Measurements from ENCODE around the gene PDCL2. TPM values are rescaled to one million over a fixed set of nuclear protein-coding genes. Genes with fewer than 3 reads are reported as not detected.

PDCL2 gene
- total and polyA plus RNA-seq, 2 donors from 2014 or later, result not detected

- H3K4me3 ChIP-seq (ENCODE audit: low read length in 3 of 3), result peak within 1 kb of the TSS; percentile 27 to 47 (median 28)
- TF ChIP-seq CTCF (IDR thresholded peaks at IDR 0.05; ENCODE audit: borderline replicate concordance, extremely low read depth, insufficient read depth), result no peak
- DNase-seq (peak; percentile 56 to 76 (median 68)), FAIRE-seq (no peak)
- no peaks in the 10 kb centered on the region for H3K36me3 ChIP-seq (ENCODE audit: control insufficient read depth in 2 of 3, insufficient read depth in 3 of 3, low read length in 3 of 3)
- peaks cover 8% of the 10 kb centered on the region for H3K27me3 ChIP-seq (ENCODE audit: control insufficient read depth, insufficient read depth, low read length)
- intact Hi-C loops (cut with DNase I), result no loop called here
- H3K27ac ChIP-seq (ENCODE audit: low read depth in 2 of 2, low read length in 2 of 2), result no peak within 1 kb of the TSS
- H3K4me1 ChIP-seq (ENCODE audit: control insufficient read depth in 2 of 3, insufficient read depth in 2 of 3, low read depth in 1 of 3, low read length in 3 of 3), result peaks cover 0 to 7% (median 3%) of the 10 kb centered on the region in 3 donors
- peaks cover 0 to under 1% (median 0%) of the 10 kb centered on the region in 3 donors for H3K9me3 ChIP-seq (ENCODE audit: control insufficient read depth in 2 of 3, insufficient read depth in 1 of 3, low read length in 3 of 3)
- H3K9ac ChIP-seq (ENCODE audit: low read length in 3 of 3), result peak within 1 kb of the TSS in 1 of 3 donors; percentile 21
Measured at GRCh38 chr4:55635741-55636655, 44.0 kb upstream of the PDCL2 start, which contains the start of gene NMU. Gene NMU, minus strand, starts transcription at chr4:55636298. Its CDS starts 106 bp downstream, at chr4:55636192.

GRCh38 chr4:55635282-55635681, 43.2 kb upstream of the PDCL2 start:
- TF ChIP-seq CTCF (IDR thresholded peaks at IDR 0.05; ENCODE audit: borderline replicate concordance, extremely low read depth, insufficient read depth), result no peak
- peaks cover 8% of the 10 kb centered on the region for H3K27me3 ChIP-seq (ENCODE audit: control insufficient read depth, insufficient read depth, low read length)
- no peak for FAIRE-seq

GRCh38 chr4:55634417-55635128, 42.5 kb upstream of the PDCL2 start:
- H3K36me3 ChIP-seq (ENCODE audit: control insufficient read depth in 2 of 3, insufficient read depth in 3 of 3, low read length in 3 of 3), result no peaks in the 10 kb centered on the region
- peaks cover 0 to 4% (median 0%) of the 10 kb centered on the region in 3 donors for H3K9me3 ChIP-seq (ENCODE audit: control insufficient read depth in 2 of 3, insufficient read depth in 1 of 3, low read length in 3 of 3)
- H3K4me3 ChIP-seq (ENCODE audit: low read length in 3 of 3), result no peak overlapping the region
- H3K4me1 ChIP-seq (ENCODE audit: control insufficient read depth in 2 of 3, insufficient read depth in 2 of 3, low read depth in 1 of 3, low read length in 3 of 3), result peaks cover 0 to 7% (median 3%) of the 10 kb centered on the region in 3 donors
- intact Hi-C loops (cut with DNase I), result no loop called here
- TF ChIP-seq CTCF (IDR thresholded peaks at IDR 0.05; ENCODE audit: borderline replicate concordance, extremely low read depth, insufficient read depth), result no peak
- H3K27me3 ChIP-seq (ENCODE audit: control insufficient read depth, insufficient read depth, low read length), result peaks cover 8% of the 10 kb centered on the region
- FAIRE-seq (no peak), DNase-seq (no peak)
- H3K27ac ChIP-seq (ENCODE audit: low read depth in 2 of 2, low read length in 2 of 2), result no peak overlapping the region
- no peak overlapping the region for H3K9ac ChIP-seq (ENCODE audit: low read length in 3 of 3)

More at GRCh38 chr4:55635282-55635681, 43.2 kb upstream of the PDCL2 start:
- H3K9me3 ChIP-seq (ENCODE audit: control insufficient read depth in 2 of 3, insufficient read depth in 1 of 3, low read length in 3 of 3), result peaks cover 0 to 4% (median 0%) of the 10 kb centered on the region in 3 donors
- peak overlapping the region in 2 of 3 donors; percentile 23 to 27 for H3K4me3 ChIP-seq (ENCODE audit: low read length in 3 of 3)
- intact Hi-C loops (cut with DNase I), result no loop called here
- peak in 3 of 5 donors; percentile 12 to 51 (median 34) for DNase-seq
- no peak overlapping the region for H3K27ac ChIP-seq (ENCODE audit: low read depth in 2 of 2, low read length in 2 of 2)
- no peaks in the 10 kb centered on the region for H3K36me3 ChIP-seq (ENCODE audit: control insufficient read depth in 2 of 3, insufficient read depth in 3 of 3, low read length in 3 of 3)
- H3K9ac ChIP-seq (ENCODE audit: low read length in 3 of 3), result no peak overlapping the region
- peaks cover 0 to 7% (median 3%) of the 10 kb centered on the region in 3 donors for H3K4me1 ChIP-seq (ENCODE audit: control insufficient read depth in 2 of 3, insufficient read depth in 2 of 3, low read depth in 1 of 3, low read length in 3 of 3)
